Hippocampal formation (tissue), 2 donors: ENCODE measurements around the gene IL1RL1.

ENCODE experiments used
- DNase-seq, 2 donors: peaks; one replicate each; lab custom pipeline; 2025; lab: John Stamatoyannopoulos, UW

The IL1RL1 gene

GRCh38 chr2:102310964-102311640 is at the start of gene IL1RL1:
TSS of gene IL1RL1 (plus strand) at chr2:102311563. CDS start at chr2:102338265, 26,702 bp downstream.
- DNase-seq, result no peak

- DNase-seq, result no peak
These were observed 48.9 kb upstream of the IL1RL1 start for GRCh38 chr2:102262216-102263129.

- no peak for DNase-seq
These were observed 46.4 kb upstream of the IL1RL1 start for GRCh38 chr2:102264952-102265351.

GRCh38 chr2:102266204-102266603 is 45.2 kb upstream of the IL1RL1 start:
- DNase-seq, result no peak

GRCh38 chr2:102267774-102268173 is 43.6 kb upstream of the IL1RL1 start:
- no peak for DNase-seq

GRCh38 chr2:102268510-102269199 is 42.7 kb upstream of the IL1RL1 start:
- no peak for DNase-seq

- no peak for DNase-seq
These were observed 42.2 kb upstream of the IL1RL1 start for GRCh38 chr2:102269200-102269524.

GRCh38 chr2:102271844-102272243 is 39.5 kb upstream of the IL1RL1 start:
- no peak for DNase-seq

GRCh38 chr2:102273619-102274211 is 37.6 kb upstream of the IL1RL1 start:
- no peak for DNase-seq

- no peak for DNase-seq
These were observed 34.7 kb upstream of the IL1RL1 start for GRCh38 chr2:102276549-102277201.

- DNase-seq, result no peak
These were observed 34.1 kb upstream of the IL1RL1 start for GRCh38 chr2:102277202-102277700.

GRCh38 chr2:102278720-102279390 is 32.5 kb upstream of the IL1RL1 start:
- no peak for DNase-seq

- DNase-seq, result no peak
These were observed 32.0 kb upstream of the IL1RL1 start for GRCh38 chr2:102279391-102279735.

- no peak for DNase-seq
These were observed 28.7 kb upstream of the IL1RL1 start for GRCh38 chr2:102282678-102283091.

GRCh38 chr2:102283996-102284395 is 27.4 kb upstream of the IL1RL1 start:
- no peak for DNase-seq

- no peak for DNase-seq
These were observed 26.8 kb upstream of the IL1RL1 start for GRCh38 chr2:102284611-102285010.

GRCh38 chr2:102285368-102285767 is 26.0 kb upstream of the IL1RL1 start:
- no peak for DNase-seq

GRCh38 chr2:102286041-102286440 is 25.3 kb upstream of the IL1RL1 start:
- no peak for DNase-seq

GRCh38 chr2:102289129-102289528 is 22.2 kb upstream of the IL1RL1 start:
- DNase-seq, result no peak

GRCh38 chr2:102290594-102290993 is 20.8 kb upstream of the IL1RL1 start:
- DNase-seq, result no peak
